Measurements from ENCODE around the gene TMEM183A. TPM values are rescaled to one million over a fixed set of nuclear protein-coding genes. Genes with fewer than 3 reads are reported as not detected.

The TMEM183A gene
- total and polyA plus RNA-seq, 4 donors: 29.4 to 63.9 (median 51.7) TPM

GRCh38 chr1:203033917-203034316 is 26.7 kb downstream of the TMEM183A start:
- H3K36me3 ChIP-seq (ENCODE audit: control insufficient read depth in 4 of 4, insufficient read depth in 4 of 4, low read length in 4 of 4): no peaks in the 10 kb centered on the region
- no peak for TF ChIP-seq CTCF (IDR thresholded peaks at IDR 0.05; ENCODE audit: control extremely low read depth, extremely low read depth)
- WGBS, 2 donors: 82 to 97% methylated on average over 2 of the region's 2 CpGs
- H3K4me3 ChIP-seq: no peak overlapping the region
- ATAC-seq (ENCODE audit: insufficient read depth, low FRiP score) (no peak), DNase-seq (no peak)
- peaks cover 0 to 2% (median 0%) of the 10 kb centered on the region in 4 donors for H3K9me3 ChIP-seq (ENCODE audit: control insufficient read depth in 4 of 4, insufficient read depth in 3 of 4, low read length in 3 of 4)
- H3K4me1 ChIP-seq (ENCODE audit: control insufficient read depth in 5 of 5, insufficient read depth in 5 of 5, low read length in 5 of 5): peaks cover 0 to 7% (median 2%) of the 10 kb centered on the region in 5 donors
- no peaks in the 10 kb centered on the region for H3K27me3 ChIP-seq (ENCODE audit: control insufficient read depth in 3 of 3, insufficient read depth in 3 of 3, low read length in 2 of 3)
- H3K27ac ChIP-seq (ENCODE audit: low read depth in 1 of 2, low read length in 1 of 2): no peak overlapping the region
- H3K9ac ChIP-seq (ENCODE audit: insufficient read depth in 1 of 2, low read length in 2 of 2): no peak overlapping the region

DNA sequence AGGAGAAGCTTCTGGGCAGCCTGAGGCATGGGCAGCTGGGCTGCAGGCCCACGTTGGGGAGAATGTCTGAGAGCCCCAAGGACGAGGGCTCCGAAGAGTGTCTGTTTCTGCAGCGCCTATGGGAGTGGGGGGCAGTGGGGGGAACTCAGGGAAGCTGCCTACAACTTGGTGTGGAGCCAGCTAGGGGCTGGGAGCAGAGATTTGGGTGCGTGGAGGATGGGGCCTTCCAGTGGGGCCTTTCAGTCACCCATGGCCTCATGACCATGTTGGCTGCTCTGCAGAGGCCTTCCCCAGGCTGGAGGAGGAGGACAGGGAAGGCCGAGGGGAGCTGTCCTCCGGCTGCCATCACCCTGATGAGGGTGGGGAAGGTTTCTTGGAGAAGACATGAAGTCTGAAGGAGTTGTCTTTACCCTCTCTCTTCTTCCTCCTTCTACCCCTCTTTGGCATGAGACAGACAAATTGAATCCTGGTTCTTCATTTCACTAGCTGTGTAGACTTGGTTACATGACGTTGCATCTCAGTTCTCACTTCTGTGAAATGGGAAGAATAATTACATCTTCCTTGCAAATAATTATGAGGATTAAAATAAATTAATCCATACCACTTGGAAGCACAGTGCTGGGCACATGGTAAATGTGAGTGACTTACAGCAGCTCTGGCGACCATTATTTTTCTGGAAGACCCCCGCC is 27.4 kb downstream of the TMEM183A start:
- peaks cover 0 to 3% (median under 1%) of the 10 kb centered on the region in 5 donors for H3K4me1 ChIP-seq (ENCODE audit: control insufficient read depth in 5 of 5, insufficient read depth in 5 of 5, low read length in 5 of 5)
- no peak overlapping the region for H3K27ac ChIP-seq (ENCODE audit: low read depth in 1 of 2, low read length in 1 of 2)
- H3K9ac ChIP-seq (ENCODE audit: insufficient read depth in 1 of 2, low read length in 2 of 2): no peak overlapping the region
- H3K4me3 ChIP-seq: no peak overlapping the region
- no peaks in the 10 kb centered on the region for H3K27me3 ChIP-seq (ENCODE audit: control insufficient read depth in 3 of 3, insufficient read depth in 3 of 3, low read length in 2 of 3)
- H3K36me3 ChIP-seq (ENCODE audit: control insufficient read depth in 4 of 4, insufficient read depth in 4 of 4, low read length in 4 of 4): no peaks in the 10 kb centered on the region
- ATAC-seq (ENCODE audit: insufficient read depth, low FRiP score) (no peak), DNase-seq (peak in 1 of 3 donors; percentile 9)
- WGBS, 2 donors: 83 to 87% methylated on average over 10 of the region's 10 CpGs
- TF ChIP-seq CTCF (IDR thresholded peaks at IDR 0.05; ENCODE audit: control extremely low read depth, extremely low read depth): no peak
- H3K9me3 ChIP-seq (ENCODE audit: control insufficient read depth in 4 of 4, insufficient read depth in 3 of 4, low read length in 3 of 4): peaks cover 0 to 2% (median 0%) of the 10 kb centered on the region in 4 donors

DNA sequence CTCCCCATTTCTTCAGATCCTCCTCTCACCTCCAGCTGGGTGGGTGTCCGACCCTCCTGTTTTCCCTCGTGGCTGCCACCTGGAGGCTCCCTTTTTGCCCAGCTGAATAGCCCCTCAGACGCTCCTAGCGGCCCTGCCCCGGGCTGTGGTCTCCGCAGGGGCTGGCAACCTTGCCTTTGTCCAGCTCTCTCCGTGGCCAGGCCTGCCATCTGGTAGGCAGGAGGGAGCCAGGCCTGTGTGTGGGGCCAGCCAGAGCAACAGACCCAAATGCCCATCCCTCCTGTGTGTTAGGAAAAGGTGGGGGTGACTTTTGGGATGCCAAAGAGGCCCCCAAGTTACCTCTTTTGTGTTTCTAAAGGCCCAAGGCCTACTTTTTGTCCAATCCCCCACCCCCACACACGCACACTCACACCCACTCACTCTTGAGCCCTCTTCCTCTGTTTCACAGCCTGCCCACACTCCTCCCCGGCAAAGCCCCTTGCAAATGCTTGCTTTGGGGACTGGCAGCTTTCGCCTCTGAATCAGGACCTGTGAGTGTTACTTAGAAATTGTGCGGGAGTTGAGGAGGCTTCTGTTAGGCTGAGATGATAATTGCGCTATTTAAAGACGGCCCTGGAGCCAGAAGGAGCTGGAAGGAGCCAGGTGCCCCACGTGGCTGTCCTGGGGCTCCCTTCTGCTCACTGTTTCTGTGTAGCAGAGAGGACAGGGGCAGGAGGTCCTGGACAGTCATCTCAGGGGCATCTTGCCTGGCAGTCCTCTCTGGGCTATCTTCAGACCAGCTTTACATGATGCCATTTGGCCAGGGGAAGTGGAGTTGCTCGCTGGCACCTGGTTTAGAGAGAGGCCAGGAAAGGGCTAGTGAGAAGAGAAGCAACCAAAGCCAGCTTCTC is 28.2 kb downstream of the TMEM183A start:
- no peaks in the 10 kb centered on the region for H3K36me3 ChIP-seq (ENCODE audit: control insufficient read depth in 4 of 4, insufficient read depth in 4 of 4, low read length in 4 of 4)
- WGBS, 2 donors: 89 to 90% methylated on average over 15 of the region's 15 CpGs

More for the DNA sequence above, 28.2 kb downstream of the TMEM183A start:
- no peak for TF ChIP-seq CTCF (IDR thresholded peaks at IDR 0.05; ENCODE audit: control extremely low read depth, extremely low read depth)
- DNase-seq: peak in 1 of 3 donors; percentile 5
- ATAC-seq (ENCODE audit: insufficient read depth, low FRiP score): no peak
- Histone ChIP-seq H3K27ac (ENCODE audit: low read depth in 1 of 2, low read length in 1 of 2) (peak overlapping the region in 1 of 2 donors; percentile 22), H3K9ac (ENCODE audit: insufficient read depth in 1 of 2, low read length in 2 of 2) (no peak overlapping the region), H3K4me3 (no peak overlapping the region), H3K27me3 (ENCODE audit: control insufficient read depth in 3 of 3, insufficient read depth in 3 of 3, low read length in 2 of 3) (no peaks in the 10 kb centered on the region), H3K4me1 (ENCODE audit: control insufficient read depth in 5 of 5, insufficient read depth in 5 of 5, low read length in 5 of 5) (peaks cover 0 to 3% (median 0%) of the 10 kb centered on the region in 5 donors), H3K9me3 (ENCODE audit: control insufficient read depth in 4 of 4, insufficient read depth in 3 of 4, low read length in 3 of 4) (peaks cover 0 to 2% (median 0%) of the 10 kb centered on the region in 4 donors)
